Measurements from ENCODE around the gene CES3.

- TF ChIP-seq POLR2A (IDR thresholded peaks at IDR 0.05) (no peak), CTCF (IDR thresholded peaks at IDR 0.05) (no peak)
Observed at GRCh38 chr16:66939366-66939765, 21.7 kb upstream of the CES3 start.

All from thyroid gland (tissue), 4 donors.